AG20443 (cell line): Measurements from ENCODE around the gene CTNNA1.
"Not testable (repeated sequence)": the region's sequence is repeated elsewhere in the genome, so short reads cannot be mapped to it uniquely, and the experiment has no call there.

Source experiments
- DNase-seq: peaks from one replicate; pipeline ENCODE4 v3.0.0; 2012; ENCODE audit warnings: low spot score, mixed read lengths

The CTNNA1 gene

DNA sequence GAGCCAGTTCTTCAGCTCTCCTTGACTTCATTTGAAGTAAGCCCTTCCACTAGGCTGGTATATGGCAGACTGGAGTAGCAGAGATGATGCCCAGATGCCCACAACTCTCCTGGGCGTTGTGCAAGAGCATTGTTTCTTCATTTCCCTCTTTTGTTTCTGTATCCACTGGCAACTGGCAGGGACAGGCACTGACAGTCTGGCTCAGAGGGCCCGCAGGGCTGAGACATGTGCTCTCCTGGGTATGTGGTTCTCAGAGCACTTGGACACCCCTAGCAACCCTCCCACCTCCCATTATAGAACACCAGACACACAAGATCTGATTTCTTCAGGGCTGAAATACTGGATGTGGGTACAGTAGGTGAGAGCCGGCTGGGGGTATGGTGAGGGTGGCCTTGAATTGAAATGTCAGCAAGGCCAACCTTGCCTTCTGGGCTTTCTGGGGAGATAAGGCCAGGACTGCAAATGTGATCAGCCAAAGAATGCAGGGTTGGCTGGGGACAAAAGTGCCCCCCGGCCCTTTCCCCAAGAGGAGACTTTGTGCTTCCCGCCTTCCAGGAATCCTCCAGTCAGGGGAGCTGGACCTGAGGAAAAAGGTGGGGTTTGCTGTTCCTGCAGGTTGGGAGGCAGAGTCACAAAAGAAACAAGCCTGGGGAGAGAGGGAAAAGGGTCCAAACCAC lies 28.6 kb upstream of the CTNNA1 start:
- peak; percentile 50 for DNase-seq

DNA sequence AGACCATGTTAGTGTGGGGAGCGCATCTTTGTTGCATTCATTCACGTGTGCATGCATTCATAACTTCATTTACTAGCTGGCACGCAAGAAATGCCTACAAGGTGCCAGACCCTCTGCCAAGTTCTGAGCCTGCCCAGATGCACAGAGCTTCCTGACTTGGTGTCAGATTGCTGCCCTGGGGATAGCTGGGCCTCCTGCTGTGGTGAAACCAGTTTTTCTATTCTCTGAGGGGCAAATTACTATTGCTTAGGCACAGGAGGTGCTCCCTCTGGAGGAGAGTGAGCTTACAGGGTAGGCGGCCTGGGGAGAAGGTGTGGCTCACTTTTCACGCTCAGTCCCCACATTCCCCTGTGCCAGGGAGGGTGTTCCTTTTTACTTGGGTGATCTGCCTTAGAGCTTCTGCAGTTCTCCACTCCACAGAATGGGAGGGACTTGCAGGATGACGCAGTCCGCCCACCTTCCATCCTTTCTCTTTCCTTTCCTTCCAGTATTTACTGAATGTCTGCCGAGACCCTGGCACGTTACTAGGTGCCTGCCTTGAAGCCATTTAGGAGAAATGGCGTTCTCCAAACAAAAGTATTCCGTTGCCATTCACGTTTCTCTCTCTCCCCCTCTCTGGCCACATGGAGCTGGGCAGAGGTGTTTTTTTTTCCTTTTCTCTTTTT lies 27.9 kb upstream of the CTNNA1 start:
- DNase-seq: peak; percentile 17

DNA sequence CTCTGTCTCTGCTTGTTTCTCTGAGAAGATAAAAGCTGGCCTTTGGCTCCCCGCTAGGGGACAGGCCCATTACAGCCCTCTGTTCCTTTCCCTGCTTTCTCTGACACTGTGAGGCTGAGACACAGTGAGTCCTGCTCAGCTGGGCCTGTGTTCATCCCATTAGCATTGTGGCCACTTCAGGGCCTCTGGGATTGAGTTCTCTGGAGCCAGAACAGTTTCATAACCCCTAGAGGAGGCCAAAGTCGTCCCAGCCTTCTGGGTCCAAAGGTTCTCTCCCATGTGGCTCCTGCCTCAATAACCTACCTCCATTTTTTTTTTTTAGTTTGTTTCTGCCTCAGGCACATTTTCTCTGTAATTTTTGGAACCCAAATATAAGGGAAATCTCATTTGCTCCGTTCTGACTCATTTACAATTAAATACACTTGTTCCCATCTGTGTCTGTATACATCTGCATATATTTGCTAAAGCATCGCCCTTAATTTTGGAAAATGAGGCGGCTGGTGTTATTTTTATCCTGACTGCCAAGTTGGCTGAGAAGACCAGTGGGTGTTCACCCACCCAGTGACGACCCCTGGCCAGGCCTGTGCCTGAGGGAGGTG lies 27.3 kb upstream of the CTNNA1 start:
- no peak for DNase-seq

DNA sequence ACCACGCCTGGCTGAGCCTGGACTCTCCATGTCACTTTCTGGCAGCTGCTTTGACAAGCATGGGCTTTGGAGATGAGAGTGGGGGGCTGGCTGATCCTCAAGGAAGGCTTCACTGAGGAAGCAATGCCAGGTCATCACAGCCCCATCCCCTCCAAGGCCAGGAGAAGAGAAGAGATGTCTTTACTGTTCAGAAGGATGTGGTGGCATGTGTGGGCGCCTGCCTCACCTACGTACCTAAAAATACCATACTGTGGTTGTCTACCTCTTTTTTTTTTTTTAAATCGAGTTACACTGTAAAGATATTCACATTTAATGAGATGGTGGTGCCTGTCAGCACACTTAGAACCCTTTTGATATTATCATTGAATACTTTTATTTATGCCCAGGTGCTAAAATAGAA lies 26.4 kb upstream of the CTNNA1 start:
- DNase-seq: no peak

DNA sequence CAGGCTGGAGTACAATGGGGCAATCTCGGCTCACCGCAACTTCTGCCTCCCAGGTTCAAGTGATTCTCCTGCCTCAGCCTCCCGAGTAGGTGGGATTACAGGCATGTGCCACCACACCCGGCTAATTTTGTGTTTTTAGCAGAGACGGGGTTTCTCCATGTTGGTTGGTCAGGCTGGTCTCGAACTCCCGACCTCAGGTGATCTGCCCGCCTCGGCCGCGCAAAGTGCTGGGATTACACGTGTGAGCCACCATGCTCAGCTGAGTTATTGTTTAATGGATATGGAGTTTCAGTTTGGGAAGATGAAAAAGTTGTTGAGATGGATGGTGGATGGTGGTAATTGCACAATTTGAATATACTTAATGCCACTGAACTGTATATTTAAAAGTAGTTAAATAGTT lies 22.7 kb upstream of the CTNNA1 start:
- not testable (repeated sequence) for DNase-seq

DNA sequence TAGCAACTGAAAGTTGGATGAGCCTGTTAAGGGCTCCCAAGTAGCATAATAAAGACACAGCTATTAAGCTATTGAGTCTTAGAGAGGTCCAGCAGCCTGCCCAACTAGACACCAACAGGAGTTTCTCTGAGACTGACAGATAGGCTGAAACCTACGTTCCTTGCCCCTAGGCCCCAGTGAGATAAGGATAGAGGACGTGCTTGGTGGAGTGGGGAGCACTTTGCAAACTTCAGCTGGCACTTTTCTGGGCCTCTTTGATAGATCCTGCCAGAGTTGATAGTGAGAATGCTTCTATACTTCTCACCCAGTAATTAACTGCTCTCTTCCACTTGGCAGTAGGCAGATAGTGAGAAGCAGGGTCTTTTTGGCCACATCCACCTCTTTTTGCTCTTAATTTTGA lies 20.8 kb upstream of the CTNNA1 start:
- DNase-seq: no peak

DNA sequence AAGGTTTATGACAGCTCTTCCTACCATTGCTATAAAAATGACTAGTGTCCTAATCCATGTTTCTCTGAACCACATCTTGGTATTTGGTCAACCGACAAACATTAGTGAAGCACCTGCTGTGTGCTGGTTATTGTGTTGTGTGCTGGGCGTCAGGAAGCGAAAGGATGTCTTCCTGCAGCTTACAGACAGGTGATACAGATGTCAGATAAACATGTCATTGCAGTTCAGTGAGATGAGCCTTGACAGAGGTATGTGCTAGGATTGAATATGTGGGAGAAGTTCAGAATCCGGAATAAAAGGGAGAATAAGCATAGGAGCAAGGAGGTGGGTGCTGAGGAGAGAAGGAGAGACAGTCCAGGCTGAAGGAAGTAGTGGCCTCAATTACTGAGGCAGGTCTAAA lies 20.3 kb upstream of the CTNNA1 start:
- DNase-seq: no peak

DNA sequence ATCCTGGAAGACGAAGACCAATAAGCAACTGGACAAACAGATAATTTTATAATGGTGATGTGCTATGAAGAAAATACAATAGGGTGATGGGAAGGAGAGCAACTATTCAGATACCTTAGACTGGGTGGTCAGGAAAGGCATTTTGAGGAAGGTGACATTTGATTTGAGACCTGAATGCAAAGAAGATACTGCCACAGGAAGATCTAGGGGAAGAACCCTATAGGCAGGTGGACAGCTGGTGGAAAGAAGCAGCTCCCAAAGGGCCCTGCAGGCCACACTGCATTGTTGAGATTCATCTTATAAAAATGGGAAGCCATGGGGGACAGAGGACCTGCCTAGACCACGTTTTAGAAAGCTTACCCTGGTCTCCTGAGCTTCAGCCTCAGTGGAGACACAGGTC lies 19.7 kb upstream of the CTNNA1 start:
- no peak for DNase-seq

DNA sequence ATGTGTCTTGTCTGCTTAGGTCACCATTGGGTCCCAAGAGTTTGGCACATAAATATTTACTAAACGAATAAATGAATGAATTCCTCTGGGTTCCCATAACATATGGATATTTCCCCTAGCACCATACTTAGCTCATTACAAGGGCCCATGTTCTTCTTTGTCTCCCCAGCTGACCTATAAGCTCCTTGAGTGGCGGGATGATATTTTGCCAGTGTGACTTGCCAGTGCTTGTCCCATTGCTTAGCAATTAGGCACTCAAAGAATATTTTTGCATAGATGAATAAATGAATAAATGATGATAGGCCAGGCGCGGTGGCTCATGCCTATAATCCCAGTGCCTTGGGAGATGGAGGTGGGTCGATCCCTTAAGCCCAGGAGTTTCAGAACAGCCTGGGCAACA lies 16.9 kb upstream of the CTNNA1 start:
- no peak for DNase-seq

DNA sequence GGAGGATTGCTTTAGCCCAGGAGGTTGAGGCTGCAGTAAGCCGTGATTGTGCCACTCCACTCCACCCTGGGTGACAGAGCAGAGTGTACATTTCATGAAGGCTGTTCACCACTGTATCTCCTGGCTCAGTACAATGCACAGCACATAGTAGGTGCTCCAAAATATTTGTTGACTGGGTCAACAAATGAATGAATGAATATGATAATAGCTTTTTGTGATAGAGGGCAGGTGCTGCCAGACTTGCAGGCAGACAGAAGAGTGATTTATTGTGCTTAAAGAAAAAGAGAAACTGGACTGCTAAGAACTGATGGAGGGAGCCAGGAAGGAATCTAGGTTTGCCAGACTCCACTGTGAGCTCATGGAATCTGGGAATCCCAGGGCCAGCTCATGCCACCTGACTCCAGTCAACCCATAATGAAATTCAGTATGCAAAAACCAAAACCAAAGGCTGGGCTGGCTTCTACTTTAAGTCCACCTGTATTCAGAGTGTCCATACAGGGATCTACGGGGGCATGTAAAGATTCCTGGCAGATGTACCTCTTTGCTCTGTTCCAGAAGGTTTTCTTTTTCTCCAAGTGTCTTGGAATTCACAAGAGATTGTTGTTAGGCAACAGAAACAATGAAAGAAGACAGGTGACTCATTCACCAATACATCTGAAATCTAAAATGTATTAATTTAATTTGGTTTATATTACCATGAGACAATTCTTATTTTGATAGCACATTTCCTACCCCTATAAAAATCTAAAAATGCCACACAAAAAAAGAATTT lies 15.5 kb upstream of the CTNNA1 start:
- DNase-seq: no peak

DNA sequence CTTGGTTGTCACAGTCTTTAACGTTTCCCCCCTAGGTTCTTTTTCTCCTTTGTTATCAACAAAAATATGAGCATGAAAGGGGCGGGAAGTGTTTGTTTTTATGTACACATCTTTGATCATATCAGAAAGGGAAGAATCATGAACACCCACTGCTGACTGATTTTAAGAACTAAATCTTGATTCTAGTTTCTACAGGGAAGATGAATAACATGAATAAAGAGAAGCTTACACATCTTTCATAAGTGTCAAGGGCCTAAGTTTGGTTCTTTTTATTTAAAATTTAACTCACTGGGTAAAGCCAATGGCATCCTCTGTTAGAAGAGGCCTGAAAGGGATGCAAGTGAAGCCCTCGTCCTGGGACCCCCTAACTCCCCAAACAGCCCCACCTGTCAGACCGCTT lies 14.8 kb upstream of the CTNNA1 start:
- no peak for DNase-seq

DNA sequence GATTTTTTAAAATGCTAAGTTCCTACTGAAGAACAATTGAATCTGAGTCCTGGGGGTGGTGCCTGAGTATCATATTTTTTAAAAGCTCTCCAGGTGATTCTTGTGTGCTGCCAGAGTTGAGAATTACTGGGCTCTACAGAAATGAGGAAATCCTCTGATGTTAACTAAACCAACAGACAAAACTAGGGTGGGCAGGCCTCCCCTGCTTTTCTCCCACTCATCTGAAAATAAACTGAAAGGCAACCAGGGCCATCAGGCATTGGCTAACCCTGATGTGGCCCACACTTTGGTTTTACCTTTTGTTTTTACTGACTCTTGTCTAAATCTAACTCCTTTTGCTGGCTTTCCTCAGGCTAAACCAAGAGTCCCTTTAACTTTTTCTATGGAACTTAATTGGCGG lies 13.3 kb upstream of the CTNNA1 start:
- DNase-seq: no peak

DNA sequence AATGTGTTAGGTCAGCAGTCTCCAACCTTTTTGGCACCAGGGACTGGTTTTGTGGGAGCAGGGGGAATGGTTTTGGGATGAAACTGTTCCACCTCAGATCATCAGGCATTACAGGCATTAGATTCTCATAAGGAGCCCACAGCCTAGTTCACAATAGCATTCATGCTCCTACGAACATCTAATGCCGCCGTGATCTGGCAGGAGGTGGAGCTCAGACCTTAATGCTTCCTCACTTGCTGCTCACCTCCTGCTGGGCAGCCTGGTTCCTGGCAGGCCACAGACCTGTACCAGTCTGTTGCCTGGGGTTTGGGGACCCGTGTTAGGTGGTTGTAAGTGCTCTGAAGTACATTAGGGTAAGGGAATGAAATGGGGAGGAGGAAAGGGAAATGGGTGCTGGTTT lies 9.7 kb upstream of the CTNNA1 start:
- no peak for DNase-seq

DNA sequence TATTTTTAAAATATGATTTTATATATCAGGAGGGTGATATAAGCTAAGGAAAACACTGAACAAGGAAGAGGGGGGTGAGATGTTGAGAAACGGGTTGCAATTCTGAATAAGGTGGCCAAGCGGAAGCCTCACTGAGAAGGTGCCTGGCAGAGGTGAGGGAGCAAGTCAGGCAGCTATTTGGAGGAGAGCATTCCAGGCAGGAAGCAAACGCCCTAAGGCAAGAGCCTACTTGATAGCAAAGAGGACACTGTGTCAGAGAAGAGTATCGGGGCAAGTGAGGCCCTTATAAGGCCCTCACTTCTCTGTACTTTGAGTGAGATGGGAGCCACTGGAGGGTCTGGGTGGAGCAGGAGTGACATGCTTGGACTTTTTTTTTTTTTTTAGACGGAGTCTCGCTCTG lies 8.0 kb upstream of the CTNNA1 start:
- DNase-seq: no peak

DNA sequence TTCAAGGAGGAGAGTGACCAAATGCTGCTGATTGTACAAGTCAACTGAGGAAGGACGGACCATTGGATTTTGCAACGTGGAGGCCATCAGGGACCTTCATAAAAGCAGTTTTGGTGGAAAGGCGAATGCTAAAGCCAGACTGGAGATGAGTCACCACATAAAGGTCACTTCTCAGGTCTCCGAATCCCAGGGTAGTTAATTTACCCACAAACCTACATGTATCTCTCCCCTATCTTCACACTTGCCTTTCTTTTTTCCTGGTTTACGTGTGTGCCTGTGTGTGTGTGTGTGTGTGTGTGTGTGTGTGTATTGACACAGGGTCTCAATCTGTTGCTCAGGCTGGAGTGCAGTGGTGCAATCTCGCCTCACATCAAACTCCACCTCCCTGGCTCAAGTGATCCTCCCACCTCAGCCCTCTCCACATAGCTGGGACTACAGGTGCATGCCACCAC lies 4.6 kb upstream of the CTNNA1 start:
- no peak for DNase-seq

DNA sequence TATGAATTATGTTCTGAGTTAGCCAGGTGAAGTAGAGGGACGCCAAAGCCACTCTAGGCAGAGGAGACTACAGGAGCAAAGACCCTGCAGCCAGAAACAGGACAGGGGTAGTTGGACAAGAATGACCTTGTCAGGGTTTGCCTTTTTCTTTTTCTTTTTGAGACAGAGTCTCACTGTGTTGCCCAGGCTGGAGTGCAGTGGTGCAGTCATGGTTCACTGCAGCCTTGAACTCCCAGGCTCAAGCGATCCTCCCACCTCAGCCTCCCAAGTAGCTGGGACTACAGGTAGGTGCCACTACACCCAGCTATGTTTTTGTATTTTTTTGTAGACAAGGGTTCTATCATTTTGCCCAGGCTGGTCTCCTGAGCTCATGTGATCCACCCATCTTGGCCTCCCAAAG lies 1.9 kb upstream of the CTNNA1 start:
- not testable (repeated sequence) for DNase-seq

DNA sequence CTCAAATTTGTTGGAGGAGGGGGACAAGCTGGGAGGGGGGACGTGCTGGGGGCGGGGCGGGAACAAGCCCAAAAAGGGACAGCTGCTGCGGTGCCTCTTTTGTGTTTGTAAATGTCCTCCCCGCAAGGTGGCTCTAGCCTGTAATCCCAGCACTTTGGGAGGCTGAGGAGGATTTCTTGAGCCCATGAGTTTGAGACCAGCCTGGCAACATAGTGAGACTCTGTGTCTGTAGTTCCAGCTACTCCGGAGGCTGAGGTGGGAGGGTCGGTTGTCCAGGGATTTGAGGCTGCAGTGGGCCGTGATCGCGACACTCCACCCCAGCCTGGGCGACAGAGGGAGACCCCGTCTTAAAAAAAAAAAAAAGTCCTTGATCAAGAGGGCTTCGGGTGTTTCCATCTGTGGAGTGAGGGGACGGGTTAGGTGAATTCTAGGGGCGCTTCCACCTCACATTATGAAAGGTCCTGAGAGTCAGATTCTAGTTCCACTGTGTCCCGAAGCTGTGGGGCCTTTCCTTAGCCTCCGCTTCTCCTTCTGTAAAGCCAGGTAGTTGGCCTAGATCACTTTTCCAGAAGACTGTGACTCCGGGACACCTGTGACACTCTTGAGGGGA lies 779 bp upstream of the CTNNA1 start:
- no peak for DNase-seq

DNA sequence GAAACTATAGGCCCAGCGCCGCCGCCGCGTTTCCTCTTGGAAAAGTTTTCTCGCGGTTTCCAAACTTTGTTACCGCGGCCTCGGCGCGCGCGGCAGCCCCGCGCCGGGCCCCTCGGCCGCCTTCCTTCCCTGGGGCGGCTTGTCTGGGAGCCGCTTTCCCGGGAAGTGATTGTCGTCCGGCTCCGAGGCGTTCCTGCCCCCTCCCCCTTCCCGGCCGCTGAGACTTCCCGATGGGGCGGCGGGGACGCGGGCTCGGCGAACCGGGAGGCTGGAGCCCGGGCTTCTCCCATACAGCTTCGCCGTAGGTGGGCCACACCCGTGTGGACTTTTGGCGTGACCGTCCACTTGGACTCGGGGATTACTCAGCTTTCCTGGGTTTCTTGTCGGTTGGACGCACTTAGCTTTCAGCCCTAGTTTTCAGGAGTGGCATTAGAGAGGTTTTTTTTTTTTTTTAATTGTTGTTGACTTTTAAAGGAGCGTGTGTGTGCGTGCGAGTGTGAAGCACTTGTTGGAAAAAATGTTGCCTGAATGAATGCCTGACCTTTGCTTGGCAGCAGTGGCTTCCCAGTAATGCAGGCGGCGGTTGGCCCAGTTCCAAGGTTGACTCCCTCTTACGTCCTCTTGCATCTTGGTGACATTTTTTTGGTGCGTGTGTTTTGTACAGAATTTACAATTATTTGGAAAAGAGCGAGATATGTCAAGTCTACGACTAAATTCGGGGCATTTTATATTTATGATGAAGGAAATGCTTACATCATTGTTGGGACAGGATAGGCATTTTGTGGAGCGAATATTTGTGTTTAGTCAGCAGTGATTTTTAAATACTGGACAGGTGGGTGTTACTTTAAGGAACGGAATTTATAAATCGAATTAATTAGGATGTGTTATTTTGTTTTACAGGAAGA lies 821 bp downstream of the CTNNA1 start:
- peak; percentile 82 for DNase-seq

DNA sequence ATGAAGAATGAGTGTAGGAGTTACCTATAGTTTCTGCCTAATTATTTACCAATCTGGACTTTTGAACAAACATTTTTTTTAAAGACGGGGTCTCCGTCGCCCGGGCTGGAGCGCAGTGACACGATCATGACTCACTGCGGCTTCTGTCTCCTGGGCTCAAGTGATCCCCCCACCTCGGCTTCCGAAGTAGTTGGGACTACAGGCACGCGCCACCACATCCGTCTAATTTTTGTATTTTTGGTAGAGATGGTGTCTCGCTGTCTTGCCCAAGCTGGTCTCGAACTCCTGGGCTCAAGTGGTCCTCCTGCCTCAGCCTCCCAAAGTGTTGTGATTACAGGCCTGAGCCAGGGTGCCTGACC lies 1.5 kb downstream of the CTNNA1 start:
- no peak for DNase-seq

DNA sequence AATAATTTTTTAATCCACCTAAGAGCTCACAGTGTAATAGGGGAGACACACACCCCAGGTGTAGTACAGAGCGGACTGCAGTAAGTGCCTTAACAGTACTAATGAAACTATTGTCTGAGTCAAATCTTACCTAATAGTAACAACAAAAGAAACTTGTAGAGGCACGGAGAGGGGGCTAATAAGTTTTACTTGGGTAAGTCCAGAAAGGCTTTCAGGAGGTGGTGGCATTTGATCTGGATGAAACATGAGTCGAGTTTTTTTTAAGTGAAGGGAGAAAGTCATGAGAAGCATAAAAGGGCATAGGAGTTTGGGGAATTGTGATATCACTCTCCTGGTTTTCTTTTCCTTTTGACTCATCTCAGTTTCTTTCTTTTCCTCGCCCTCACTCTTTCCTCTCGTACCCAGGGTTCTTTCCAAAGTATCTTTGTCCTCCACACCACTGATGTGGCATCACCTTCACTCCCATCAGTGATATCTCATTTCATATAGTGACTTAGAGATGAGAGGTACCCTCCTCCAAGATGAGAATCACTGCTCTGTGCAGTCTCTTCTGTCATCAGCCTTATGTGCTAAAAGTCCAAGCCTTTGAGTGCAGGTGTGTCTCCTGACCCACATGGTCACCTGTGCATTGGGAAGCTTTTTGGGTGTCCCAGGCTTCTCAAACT lies 2.0 kb downstream of the CTNNA1 start:
- no peak for DNase-seq
